CD4-positive, alpha-beta T cell treated with Interferon gamma for 1 hour (primary cell): ENCODE data around the gene HABP2.

ENCODE experiments used
- DNase-seq: peaks from one replicate; pipeline ENCODE4 v3.0.0-alpha.2; 2020

The HABP2 gene

DNA sequence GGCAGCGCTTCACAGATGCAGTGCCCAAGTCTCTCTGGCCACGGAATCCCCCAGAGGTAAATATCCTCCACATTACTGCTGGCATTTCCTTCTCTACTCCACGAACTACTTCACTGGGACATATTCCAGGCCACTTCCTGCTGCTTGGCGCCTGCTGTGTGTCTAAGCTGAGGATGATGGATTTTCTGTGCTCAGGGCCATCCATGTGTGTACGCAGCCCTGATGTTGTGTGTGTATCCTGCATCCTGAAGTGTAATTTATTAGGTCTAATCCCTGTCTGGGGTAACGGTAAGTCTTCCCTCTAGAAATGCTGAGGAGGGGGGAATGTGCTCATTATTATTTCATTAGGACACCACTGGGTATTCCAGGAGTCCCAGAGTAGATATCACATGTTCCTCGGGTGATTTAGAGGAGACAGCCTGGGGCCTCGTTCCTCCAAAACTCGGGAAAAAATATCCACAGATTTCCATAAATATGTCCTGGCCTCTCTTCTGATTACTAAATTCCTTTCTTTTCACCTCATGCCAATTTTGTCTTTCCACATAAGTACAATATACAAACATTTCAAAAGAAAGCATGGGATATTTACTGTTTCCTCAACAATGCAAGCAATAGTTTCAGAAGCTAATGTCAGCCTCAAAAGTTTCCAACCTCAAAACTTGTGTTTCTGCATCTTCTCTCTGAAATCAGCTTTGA is 25.5 kb upstream of the HABP2 start:
- no peak for DNase-seq

DNA sequence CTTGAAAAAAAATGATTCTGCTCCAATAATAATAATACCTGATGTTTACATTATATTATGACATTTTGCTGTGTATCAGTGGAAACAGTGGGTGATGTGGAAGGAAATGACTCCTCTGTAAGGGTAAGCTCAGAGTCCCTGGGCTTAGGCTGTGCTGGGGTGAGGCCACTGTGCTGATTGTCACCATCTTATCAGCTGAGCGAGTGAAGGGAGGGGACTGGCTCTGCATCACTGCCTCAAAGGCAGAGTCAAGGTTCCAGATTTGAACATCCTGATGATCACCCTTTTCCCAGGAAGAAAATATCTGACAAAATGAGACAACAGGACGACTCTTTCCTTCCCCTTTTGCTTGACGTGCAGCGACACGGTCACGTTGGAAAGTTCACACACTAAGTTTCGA is 24.0 kb upstream of the HABP2 start:
- no peak for DNase-seq

DNA sequence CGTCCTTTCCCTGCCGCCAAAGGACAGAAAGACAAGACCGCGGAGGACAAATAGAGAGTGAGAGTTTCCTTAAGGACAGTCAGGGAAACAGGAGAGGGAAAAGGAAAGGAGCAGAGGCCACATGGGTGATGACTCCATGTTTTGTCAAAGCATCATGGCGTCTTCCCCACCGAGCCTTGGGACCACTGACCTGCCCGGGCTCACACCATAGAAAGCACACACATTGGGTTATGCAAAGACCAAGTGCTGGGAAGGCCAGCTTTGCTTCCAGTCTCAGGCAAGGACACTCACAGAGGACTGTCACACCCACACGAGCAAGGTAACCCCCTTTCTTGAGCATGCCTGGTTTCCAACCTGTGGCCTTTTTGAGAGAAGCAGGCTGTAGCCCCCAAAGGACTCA is 23.3 kb upstream of the HABP2 start:
- DNase-seq: no peak

DNA sequence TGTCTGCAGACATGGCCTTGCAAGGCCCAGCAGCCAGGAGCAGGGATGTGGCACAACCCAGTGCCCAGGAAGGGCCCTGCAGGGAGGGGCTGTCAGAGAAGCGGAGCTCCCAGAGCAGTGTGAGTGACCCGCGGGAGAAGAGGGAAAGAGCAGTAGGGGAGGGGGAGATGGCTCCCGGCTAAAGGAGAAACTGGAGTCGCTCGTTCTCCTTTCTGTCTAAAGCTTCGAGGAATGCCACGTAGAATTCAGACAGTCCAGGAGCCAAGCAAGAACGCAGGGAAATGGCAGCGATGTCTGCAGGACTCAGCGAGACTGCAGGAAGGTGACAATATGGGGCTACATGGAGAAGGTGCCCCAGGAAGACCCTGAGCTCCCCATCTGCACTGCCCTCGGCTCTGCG is 22.4 kb upstream of the HABP2 start:
- DNase-seq: no peak

DNA sequence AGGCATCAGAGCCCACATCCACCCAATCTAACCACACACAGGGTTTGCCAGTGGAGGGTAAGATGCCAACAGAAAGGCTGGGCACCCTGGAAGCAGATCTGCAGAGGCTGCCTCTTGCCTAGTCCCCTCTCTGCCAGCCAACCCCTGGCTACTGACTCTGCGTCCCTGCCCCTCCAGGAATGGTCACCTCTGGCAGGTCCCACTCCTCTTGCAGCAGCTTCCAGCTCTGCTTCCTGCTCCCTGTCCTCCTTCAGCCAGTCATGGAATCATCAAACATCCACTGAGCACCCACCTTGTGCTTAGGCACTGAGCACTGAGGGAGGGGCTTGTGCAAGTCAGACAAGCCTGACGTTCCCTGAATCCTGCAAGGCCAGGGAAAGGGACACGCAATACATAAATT is 20.1 kb upstream of the HABP2 start:
- DNase-seq: no peak

DNA sequence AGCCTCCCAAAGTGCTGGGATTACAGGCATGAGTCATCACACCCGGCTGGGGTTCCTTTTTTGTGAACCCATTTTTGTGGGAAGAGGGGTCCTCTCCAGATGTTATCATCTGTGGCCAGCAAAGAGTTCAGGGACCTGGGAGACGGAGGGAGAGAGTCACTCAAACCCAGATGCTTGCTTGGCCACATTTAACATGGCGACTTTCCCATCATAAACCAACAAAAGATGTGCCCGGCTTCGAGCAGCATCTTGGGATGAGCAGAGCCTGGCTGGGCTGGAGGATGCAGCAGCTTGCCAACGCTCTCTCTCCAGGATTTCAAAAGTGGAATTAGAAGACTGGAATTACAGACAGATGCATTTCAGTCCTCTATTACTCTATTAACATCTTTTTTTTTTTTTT is 19.1 kb upstream of the HABP2 start:
- DNase-seq: no peak

DNA sequence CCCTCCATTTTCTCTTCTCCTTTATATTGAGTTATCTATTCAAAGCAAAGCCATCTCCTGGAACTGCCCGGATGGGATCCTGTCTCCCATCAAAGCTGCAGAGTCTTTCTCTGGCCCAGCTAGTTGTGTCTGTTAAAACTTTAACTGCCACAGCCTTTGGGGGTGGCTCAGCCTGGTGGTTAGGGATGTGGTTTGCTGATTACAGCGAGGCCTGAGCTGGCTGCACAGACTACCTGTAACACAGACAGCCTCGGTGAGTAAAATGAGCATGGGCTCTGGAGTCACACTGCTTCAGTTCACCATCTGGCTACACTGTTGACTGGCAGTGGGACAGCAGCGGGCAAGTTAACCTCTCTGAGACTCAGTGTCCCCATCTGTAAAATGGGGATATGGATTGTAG is 18.4 kb upstream of the HABP2 start:
- DNase-seq: no peak

DNA sequence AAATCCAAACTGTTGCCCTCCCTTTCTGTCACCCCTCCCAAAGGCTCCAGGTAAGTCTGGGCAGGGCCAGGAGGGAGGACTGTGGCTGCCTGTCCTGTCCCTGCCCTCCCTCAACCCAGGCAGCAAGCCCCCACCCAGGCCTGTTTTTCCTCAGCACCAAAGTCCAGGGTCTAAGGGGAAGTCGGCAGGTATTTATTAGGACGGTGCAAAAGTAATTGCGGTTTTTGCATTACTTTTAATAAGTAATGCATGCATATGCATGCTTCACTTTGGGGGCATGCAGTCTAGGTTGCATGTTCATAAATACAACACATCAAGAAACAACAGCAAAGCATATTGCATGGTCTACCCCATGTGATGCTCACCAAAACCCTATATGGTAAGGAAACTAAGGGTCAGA is 15.2 kb upstream of the HABP2 start:
- DNase-seq: no peak

DNA sequence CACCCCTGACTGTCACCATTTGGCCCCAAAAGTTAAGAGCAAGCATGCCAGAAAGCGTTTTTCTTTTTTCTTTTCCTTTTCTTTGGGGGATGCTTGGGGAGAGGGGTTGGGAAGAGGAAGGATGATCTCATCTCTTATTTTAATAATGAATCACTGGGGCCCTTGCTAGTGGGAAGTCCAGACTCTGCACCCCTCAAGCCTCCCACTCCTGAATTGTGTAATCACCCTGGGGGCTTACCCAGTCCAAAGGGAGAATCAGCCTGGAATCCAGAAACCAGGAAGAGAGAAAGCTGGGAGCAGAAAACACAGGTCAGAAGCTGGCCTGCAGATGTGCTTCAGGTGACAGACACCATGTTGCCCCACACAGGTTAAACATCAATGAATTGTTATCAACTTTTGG is 14.7 kb upstream of the HABP2 start:
- no peak for DNase-seq

DNA sequence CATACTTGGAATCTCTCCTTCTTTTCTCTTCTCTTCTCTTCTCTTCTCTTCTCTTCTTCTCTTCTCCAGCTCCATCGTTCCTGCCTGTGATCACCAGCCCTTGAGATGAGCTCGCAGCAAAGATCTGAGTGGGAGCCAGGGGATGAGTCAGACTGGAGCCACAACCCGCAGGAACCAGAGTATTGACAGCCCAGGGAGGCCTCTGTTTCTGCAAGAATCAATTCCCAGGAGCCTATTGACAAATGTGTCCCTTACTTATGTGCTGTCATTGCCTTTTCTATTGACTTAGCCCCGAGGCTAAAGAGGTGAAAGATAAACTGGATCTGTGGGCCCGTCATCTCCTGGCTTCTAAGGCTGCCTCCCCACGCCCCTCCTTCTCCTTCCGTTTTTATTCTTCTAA is 13.1 kb upstream of the HABP2 start:
- DNase-seq: no peak

DNA sequence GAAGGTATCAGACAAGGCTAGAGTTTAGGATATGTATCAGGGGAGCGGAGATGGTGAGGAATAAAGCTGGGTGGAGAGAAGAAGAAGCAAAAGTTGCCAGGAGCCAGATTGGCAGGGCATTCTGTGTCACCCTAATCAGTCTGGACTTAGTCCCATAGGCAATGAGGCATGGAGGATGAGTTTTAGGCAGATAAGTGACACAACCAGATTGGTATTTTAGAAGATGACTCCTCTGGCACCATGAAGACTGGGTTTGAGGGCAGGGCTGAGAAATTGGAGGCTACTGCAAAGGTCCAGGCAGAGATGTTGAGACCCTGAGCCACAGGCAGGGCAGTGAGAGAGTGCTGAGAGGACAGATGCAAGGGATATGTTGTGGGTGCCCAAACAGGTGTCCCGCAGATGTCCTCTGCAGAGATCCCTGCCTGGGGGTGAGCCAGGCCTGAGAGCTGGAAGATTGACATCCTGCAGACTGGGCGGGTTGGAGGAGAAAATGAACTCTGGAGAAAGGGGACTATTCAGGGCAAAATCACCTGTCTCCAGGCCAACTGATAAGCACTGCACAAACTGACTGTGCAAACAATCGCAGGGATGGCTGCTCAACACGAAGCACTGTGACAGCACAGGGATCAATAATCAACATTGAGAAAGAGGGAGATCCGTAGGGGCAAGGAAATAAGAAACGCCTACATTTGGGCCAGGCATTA is 11.9 kb upstream of the HABP2 start:
- DNase-seq: no peak

DNA sequence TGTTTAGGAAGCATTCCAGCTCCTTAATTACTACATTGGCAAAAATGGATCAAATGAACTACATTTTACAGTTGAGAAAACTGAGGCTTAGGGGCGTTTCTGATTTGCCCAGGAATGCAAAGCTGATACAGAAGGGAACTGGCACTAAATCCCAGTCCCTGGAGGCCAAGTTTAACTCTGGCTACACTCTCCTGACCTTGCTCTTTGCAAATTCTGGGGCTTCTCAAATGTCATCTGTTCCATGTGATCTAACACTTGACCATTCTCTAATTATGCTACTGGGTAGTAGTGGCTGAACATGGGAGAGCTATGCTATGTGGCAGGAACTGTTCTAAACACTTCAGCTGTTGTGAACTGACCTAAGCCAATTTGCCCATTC is 11.3 kb upstream of the HABP2 start:
- DNase-seq: no peak

DNA sequence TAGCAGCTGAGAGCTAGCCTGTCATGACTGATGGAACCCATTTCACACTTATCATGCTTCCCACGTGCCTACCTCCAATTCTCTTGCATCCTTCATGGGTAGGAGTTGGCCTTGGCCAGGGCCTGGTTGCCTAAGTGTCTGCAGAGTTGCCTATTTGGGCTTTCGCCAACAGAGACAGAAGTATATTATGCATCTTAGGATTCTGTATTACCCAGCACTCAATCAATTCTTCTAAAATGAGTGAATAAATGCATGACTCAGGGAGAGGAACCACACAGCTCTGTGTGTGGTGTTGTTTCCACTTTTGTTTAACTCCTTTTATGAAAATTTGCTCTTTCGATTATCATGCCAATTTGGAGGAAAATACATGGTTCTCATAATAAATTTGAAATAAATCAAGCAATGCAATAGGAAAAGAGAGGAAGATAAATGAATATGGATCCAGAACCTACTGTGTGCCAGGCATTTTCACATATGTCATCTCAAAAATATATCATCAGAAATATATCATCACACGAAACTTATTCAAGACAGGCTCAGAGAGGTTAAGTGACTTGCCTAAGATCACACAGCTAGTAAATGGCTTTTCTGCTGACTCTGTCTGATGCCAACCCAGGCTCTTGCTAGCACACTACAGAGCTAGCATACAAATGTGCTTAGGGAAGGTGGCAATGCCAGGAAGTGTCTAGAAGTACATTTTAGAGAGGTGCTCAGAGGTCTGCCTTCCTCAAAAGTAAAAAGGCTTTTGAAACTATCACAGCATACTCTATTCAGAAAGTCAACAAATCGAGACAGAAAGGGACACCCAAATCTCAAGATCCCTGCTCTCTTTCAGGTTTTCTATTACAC is 9.5 kb upstream of the HABP2 start:
- DNase-seq: no peak

DNA sequence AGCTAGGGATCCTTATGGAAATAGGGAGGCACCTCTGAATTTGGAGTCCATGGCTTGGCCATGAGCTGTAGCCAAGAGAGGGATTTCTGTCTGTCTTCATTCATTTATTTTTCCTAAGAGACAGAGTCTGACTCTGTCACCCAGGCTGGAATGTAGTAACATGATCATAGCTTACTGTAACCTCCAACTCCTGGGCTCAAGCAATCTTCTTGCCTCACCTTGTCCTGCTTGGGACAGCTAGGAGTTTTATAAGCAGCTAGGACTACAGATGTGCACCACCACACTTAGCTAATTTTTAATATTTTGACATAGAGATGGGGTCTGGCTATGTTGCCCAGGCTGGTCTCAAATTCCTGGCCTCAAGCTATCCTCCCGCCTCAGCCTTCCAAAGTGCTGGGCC is 8.5 kb upstream of the HABP2 start:
- no peak for DNase-seq

DNA sequence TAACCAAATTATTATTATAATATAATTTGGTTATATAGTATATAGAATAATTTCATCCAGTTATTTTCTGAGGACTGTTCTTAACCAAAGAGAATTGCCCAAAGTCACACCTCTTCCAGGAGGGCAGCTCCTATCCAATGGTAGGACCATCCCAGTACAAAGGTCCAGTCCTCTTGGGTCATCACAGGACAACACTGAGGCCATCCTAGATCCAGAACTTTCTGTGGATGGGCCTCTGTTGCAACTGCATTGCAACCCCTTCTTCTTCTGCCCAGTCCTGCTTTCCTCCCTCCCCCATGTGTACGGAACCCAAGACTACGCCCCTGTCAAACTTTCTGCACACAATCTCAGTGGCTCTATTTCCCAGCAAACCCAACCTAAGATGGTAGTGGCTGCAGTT is 5.4 kb upstream of the HABP2 start:
- DNase-seq: no peak

DNA sequence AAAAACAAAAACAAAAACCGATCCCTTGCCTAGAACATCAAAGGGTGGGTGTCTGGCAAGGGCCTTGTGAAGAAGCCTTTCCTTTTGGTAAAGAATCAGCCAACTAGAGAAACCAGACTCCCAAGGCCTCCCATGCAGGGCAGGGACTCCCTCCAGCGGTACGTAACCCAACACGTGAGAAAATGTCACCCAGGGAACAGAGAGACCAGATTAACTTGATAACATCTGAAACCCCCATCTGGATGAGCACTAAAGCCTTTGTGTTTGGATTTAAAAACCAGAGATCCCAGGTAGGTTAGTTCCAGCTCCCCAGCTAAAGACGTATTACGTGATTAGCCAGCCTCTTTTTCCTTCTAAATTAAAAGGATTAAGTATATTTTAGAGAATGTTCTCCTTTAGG is 3.0 kb upstream of the HABP2 start:
- DNase-seq: no peak

DNA sequence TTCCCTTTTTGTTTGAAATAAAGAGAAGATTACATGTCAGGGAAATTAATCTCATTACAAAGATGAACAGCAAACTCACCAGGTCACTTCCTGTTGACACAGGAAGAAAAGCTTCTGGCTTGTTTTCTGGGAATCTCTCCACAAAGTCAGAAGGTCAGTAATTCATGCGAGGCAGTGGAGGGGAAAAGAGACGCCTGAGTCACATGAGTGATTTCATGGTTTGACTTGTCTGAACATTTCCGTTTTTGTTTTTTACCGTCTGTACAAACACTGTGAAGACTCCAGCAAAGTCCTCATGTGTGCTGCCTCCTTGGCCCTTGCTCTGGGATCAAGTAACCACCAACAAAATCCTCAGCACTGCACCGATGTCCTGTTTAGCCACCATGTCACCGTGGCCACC is 2.5 kb upstream of the HABP2 start:
- DNase-seq: no peak

DNA sequence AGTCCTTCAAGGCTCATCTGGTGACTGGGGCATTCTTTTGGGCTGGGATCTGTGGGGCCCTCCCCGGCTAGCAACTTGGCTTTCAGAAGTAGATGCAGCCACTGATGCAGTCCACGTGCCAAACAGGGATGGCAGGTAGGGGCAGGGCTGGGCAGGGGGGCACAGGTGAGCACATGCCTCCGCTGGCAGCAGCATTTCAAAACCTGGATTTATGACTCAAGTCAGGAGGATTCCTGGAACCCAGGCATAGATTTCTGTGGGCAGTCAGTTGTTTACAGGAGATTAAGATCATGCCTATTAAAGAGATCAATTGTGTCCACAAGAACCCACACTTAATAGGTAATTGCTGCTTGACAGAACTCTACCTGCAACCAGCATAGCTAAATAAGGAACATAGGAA is 839 bp upstream of the HABP2 start:
- DNase-seq: no peak

DNA sequence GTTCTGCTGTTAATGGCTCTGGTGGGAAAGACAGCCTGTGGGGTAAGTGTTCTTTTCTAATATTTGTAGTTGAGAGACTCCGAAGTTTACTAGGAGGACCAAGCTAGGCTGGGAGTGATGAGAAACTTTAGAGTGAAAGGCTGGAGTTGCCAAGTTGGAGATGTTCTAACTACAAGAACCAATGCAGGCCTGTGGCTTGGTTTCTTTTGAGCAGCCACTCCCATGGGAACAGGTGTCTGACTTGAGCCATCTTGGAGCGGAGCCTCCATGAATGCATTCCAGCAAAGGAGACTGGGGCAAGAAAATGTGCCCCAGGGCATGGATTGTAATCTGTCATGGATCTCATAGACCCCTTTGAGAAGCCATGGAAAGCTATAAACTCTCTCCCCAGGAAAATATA is 296 bp downstream of the HABP2 start:
- DNase-seq: no peak

DNA sequence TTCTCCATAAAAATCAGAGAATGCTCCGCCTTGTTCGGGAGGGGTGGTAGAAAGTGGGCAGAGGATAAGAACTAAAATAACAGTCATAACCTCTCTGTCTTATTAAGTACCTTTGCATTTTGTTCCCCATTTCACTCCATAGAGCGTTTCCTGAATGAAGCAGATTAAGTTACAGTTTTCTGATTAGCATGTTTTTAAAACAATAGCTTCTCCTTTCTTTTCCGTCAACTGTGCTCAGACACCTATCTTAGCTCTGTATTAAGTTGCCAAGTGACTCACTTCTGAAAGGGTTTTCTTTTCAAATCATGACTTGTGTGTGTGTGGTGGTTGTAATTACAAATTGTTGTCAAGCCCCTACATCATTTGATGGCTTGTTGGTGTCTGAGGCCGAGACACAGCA is 1.4 kb downstream of the HABP2 start:
- no peak for DNase-seq

DNA sequence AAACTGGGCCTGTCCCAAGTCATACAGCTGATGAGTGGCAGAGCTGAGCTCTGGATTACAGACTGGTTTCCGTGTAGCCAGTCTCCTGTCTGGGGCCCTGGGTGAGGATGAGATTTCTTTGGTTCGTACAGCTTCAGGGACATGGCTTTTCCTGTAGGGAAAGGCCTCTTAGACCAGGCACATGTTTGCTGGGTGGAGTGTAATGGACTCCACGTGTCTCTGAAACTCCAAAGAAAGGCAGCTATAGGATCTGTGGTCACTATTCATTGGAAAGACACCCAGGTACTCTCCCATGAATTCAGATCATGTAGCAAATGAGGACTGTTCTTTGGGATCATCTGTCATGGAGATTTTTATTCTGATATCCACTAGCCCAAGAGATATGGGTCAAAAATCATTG is 2.4 kb downstream of the HABP2 start:
- DNase-seq: no peak

DNA sequence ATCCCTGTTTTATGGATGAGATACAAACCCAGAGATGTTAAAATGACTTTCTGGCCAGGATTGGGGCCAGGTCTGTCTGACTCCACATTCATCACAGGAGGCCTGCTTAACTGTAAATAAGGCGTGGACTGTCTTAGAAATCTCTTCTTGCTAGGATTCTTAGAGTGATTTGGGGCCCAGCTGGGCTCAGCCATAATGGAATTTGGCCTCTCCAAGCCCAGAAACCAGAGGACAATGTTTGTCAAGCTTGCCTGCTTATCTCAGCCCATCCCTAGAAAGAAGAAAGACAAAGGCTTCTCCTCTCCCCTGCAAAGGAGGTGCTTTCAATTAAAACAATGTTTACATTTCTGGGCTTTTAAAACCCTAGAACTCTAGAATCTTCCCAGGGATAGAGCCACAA is 2.9 kb downstream of the HABP2 start:
- no peak for DNase-seq

DNA sequence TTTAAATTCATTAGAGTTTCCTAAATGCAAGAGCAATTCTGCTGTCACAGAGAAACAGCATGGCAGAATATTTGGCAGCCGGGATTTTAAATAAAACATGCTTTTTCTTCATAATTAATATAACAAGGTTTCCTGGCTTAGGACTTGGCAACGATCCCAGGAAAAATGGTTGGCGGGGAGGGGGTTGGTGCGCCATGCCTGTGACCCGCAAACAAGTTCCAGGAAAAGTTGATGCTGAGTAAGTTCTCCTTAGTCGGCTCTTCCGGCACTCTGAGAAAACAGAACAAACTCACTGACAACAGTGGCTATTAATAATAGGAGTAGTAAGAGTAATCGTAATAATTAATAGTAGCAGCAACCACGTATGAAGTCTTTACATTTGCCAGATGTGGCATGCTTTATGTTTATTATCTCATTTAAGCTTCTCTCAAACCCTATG is 4.6 kb downstream of the HABP2 start:
- no peak for DNase-seq

DNA sequence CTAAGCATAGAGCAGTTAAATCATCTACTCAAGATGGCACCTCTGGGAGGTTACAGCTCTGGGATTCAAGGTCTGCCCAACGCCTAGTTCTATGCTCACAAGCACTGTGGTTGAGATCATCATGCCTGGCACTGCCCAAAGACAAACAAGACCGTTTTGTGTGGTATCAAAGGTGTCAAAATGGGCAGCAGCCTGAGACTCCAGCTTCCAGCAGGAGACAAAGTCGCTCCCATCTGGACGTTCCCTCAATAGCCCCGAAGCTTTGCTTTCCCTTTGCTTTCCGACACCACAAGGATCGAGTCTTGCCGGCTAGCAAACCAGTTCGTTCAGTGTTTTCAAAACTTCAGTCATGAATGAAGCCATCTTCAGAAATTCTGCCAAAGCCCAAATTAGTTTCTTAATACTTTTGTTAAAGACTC is 5.1 kb downstream of the HABP2 start:
- no peak for DNase-seq
